Effector memory CD8-positive, alpha-beta T cell (primary cell): Measurements from ENCODE around the gene MNAT1.

ENCODE experiments used
- ATAC-seq: fragments of 150-1000 bp; cut with Tn5 transposase; replicated peaks from 2 replicates; pipeline ENCODE4 v1.10.0; 2021; ENCODE audit warnings: mild to moderate bottlenecking, moderate library complexity
- DNase-seq, 3 experiments: peaks; one replicate each; pipeline ENCODE4 v3.0.0; 2021
- H3K27ac Mint-ChIP-seq, 2 donors: one replicate each; pipeline ENCODE4 v1.8.0; 2022; ENCODE audit warnings: mild to moderate bottlenecking in 2 of 2, mixed read lengths in 2 of 2, moderate library complexity in 2 of 2
- H3K27me3 Mint-ChIP-seq, 2 donors: one replicate each; pipeline ENCODE4 v1.8.0; 2022; ENCODE audit warnings: mixed read lengths in 2 of 2
- H3K36me3 Mint-ChIP-seq: one replicate; pipeline ENCODE4 v1.8.0; 2022; ENCODE audit warnings: mild to moderate bottlenecking, moderate library complexity, mixed read lengths; ENCODE audit not compliant: insufficient read depth
- H3K4me1 Mint-ChIP-seq, 2 donors: one replicate each; pipeline ENCODE4 v1.8.0; 2022; ENCODE audit warnings: low read depth in 2 of 2, mixed read lengths in 2 of 2
- H3K4me3 Mint-ChIP-seq, 2 donors: one replicate each; pipeline ENCODE4 v1.8.0; 2022; ENCODE audit warnings: mild to moderate bottlenecking in 2 of 2, mixed read lengths in 2 of 2, moderate library complexity in 2 of 2
- H3K9me3 Mint-ChIP-seq, 2 donors: one replicate each; pipeline ENCODE4 v1.8.0; 2022; ENCODE audit warnings: mixed read lengths in 2 of 2

Gene MNAT1

DNA sequence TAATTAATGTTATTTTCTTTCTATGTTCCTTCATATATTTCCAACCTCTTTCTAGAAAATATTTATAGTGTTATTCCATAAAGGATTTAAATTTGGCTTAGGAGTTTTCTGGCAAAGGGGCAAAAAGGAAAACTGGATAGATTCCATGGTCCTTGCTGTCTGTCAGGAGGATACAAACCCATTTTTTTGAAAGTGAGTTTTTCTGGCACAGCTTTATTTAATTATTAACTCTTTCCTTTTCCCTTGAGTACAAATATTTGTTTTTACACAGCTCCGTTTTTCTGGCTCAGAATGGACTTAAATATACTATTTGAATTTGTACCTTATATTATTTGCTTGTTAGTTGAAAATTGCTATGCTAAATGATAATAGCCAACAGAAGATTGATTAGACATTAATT, 56.3 kb downstream of the MNAT1 start:
- H3K9me3 Mint-ChIP-seq, result no peaks in the 10 kb centered on the region
- H3K4me3 Mint-ChIP-seq, result no peak overlapping the region
- ATAC-seq, result no peak

DNA sequence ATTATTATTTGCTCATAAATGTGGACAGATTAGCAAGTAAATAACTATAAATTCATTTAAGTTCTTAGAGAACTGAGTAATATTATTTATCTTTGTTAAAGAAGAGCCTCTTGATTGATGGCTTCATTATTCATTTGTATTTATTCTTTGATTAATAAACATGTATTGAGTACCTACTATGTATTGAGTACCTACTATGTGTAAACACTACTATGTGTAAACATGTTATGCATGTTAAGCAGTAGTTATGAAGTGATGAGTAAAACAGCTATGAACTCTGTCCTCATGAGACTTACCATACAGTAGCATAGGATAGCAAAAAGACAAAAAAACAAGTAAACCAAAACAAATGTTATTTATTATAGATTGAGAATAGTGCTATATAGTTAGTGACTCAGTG, 61.9 kb downstream of the MNAT1 start:
- Mint-ChIP-seq H3K27me3 (no peaks in the 10 kb centered on the region), H3K9me3 (no peaks in the 10 kb centered on the region), H3K36me3 (no peaks in the 10 kb centered on the region), H3K4me3 (no peak overlapping the region), H3K4me1 (no peaks in the 10 kb centered on the region), H3K27ac (no peak overlapping the region)
- DNase-seq, result no peak
- no peak for ATAC-seq

More for the DNA sequence above, 56.3 kb downstream of the MNAT1 start:
- H3K4me1 Mint-ChIP-seq, result peaks cover 0 to 5% of the 10 kb centered on the region in 2 donors
- H3K36me3 Mint-ChIP-seq, result no peaks in the 10 kb centered on the region
- no peak for DNase-seq
- no peaks in the 10 kb centered on the region for H3K27me3 Mint-ChIP-seq
- no peak overlapping the region for H3K27ac Mint-ChIP-seq

DNA sequence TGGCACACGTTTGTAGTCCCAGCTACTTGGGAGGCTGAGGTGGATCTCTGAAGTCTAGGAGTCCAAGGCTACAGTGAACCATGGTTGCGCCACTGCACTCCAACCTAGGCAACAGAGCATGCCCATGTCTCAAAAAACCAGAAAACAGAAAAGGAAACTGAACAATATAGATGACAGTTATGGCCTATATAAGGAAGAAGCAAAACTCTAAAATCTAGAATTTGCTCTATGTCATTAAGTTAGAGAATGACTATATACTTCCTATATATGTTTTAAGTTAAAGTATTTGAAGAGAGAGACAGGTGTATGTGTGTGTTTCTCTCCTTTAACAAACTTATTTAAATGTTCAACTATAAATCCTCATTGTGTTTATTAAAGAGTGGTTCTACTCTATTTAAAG, 65.8 kb downstream of the MNAT1 start:
- H3K4me3 Mint-ChIP-seq, result no peak overlapping the region
- no peaks in the 10 kb centered on the region for H3K4me1 Mint-ChIP-seq

DNA sequence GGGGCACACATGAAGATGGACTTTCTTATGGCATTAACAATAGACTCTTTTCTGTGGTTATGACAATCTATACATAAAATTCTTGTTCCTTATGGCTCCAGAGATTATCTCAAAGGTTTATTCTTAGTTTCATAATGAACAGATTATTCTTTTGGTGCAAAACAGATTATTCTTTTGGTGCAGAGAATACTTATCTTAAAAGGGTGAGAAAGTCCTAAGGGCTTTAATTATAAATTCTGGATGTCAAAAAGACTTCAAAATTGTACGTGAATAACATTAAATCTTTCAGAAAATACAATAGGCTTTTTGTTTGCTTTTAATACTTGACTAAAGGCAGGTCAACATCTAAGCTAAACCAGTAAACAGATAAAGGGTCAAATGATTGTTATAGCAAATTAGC, 69.3 kb downstream of the MNAT1 start:
- H3K27ac Mint-ChIP-seq, result no peak overlapping the region
- H3K9me3 Mint-ChIP-seq, result no peaks in the 10 kb centered on the region
- DNase-seq (no peak), ATAC-seq (no peak)
- no peaks in the 10 kb centered on the region for H3K4me1 Mint-ChIP-seq
- H3K27me3 Mint-ChIP-seq, result no peaks in the 10 kb centered on the region
- H3K4me3 Mint-ChIP-seq, result no peak overlapping the region
- H3K36me3 Mint-ChIP-seq, result peaks cover 2% of the 10 kb centered on the region

More for the DNA sequence above, 65.8 kb downstream of the MNAT1 start:
- Mint-ChIP-seq H3K27me3 (no peaks in the 10 kb centered on the region), H3K36me3 (no peaks in the 10 kb centered on the region), H3K27ac (no peak overlapping the region), H3K9me3 (no peaks in the 10 kb centered on the region)
- no peak for ATAC-seq
- no peak for DNase-seq

DNA sequence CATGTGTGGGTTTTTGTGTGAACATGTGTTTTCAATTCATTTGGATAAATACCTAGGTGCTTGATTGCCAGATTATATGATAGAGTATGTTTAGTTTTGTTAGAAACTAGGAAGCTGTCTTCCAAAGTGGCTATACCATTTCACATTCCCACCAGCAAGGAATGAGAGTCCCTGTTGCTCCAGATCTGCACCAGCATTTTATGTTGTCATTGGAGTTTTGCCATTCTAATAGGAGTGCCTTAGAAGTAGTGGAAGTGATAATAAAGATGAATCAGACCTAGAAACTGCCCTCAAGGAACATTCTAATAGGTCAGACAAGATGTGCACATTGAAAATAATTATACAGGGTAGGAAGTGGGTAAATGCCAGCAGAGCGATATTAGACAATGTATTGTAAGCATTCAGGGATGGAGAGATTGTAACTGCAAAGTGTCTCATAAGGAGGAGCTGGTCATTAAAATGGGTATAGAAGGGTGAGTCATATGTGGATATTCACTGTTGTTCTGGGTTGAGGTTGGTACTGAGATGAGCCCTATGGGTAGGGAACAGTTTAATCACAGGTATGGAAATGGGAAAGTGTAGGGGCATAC, 71.4 kb downstream of the MNAT1 start:
- Mint-ChIP-seq H3K27ac (no peak overlapping the region), H3K9me3 (no peaks in the 10 kb centered on the region), H3K27me3 (no peaks in the 10 kb centered on the region), H3K36me3 (peaks cover 2% of the 10 kb centered on the region), H3K4me1 (no peaks in the 10 kb centered on the region), H3K4me3 (no peak overlapping the region)
- DNase-seq, result no peak
- ATAC-seq, result no peak

DNA sequence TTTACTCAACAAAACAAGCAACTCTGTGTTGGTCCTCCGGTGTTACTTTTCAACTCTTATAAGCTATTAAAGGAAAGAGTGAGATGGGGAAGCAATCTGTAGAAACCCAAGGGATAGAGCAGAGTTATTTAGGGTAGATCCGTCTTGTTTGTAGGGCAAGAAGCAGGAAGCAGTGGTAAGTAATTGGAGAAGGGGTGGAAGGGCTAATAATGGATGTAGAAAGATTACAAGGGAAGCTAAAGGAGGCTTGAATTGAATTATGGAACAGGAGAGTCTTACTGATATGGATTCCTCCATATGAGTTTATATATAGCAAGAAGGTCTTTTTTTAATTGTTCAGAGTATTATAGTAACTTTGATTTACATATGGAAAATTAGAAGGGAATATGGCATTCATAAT, 72.7 kb downstream of the MNAT1 start:
- H3K27ac Mint-ChIP-seq, result peak overlapping the region in 1 of 2 donors; percentile 26
- no peak for DNase-seq
- H3K9me3 Mint-ChIP-seq, result no peaks in the 10 kb centered on the region
- no peak for ATAC-seq
- no peak overlapping the region for H3K4me3 Mint-ChIP-seq
- H3K4me1 Mint-ChIP-seq, result no peaks in the 10 kb centered on the region
- H3K36me3 Mint-ChIP-seq, result peaks cover 6% of the 10 kb centered on the region
- no peaks in the 10 kb centered on the region for H3K27me3 Mint-ChIP-seq

DNA sequence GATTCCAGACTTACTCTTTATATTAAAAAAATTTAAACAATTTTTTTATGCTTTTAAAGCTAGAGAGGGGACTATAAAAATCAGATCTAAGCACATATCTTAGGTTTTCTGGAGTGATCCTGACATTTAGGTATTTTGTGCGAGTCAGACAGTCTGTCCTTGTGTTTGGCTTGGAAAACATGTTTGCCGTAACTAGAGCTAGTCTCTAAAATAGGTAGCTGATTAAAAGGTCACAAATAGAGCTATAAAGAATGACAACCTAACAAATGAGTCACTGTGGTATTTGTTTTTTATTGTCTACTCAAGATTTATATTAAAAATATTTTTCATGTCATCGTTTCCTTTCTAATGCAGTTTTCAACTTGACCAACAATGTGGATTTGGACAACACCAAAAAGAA, 73.4 kb downstream of the MNAT1 start:
- ATAC-seq (no peak), DNase-seq (no peak)
- Mint-ChIP-seq H3K4me1 (no peaks in the 10 kb centered on the region), H3K36me3 (peaks cover 6% of the 10 kb centered on the region), H3K27me3 (no peaks in the 10 kb centered on the region), H3K9me3 (no peaks in the 10 kb centered on the region), H3K27ac (no peak overlapping the region), H3K4me3 (no peak overlapping the region)

DNA sequence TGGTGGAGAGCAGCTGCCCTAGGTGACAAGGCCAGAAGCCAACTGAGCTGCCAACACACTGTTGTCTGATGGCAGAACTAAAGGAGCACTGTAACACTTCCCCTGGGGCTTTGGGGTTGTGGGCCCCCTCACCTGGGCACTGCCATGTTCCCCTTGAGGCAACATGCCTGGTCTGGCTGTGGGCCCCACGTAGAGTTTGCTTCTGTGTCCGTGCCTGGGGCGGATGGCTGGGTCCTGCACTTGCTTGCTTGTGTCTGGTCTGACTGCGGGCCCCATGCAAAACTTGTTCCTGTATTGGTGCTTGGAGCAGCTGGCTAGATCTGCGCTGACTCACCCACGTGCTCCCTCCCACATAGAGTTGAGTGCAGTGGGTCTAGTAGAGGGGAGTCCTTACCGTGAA, 78.4 kb downstream of the MNAT1 start:
- H3K4me3 Mint-ChIP-seq, result no peak overlapping the region
- ATAC-seq (no peak), DNase-seq (no peak)
- H3K9me3 Mint-ChIP-seq, result no peaks in the 10 kb centered on the region
- H3K4me1 Mint-ChIP-seq, result no peaks in the 10 kb centered on the region
- no peaks in the 10 kb centered on the region for H3K27me3 Mint-ChIP-seq
- H3K27ac Mint-ChIP-seq, result no peak overlapping the region
- H3K36me3 Mint-ChIP-seq, result peaks cover 14% of the 10 kb centered on the region

DNA sequence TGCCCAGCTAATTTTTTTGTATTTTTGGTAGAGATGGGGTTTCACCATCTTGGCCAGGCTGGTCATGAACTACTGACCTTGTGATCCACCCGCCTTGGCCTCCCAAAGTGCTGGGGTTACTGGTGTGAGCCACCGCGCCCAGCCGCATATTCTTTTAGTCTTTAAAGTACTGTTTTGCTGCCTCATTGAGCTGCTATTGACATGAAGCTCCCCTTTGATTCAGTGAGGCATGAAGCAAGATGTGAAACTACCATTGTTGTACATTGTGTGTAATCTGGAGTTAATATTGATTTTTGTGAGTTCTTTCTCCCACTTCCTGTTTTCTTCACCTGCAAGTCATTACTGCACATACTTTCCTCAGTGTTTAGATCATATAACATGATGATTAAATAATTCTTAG, 80.8 kb downstream of the MNAT1 start:
- DNase-seq (no peak), ATAC-seq (no peak)
- H3K36me3 Mint-ChIP-seq, result peaks cover 12% of the 10 kb centered on the region
- H3K4me3 Mint-ChIP-seq, result no peak overlapping the region
- no peaks in the 10 kb centered on the region for H3K27me3 Mint-ChIP-seq
- no peaks in the 10 kb centered on the region for H3K4me1 Mint-ChIP-seq
- H3K9me3 Mint-ChIP-seq, result no peaks in the 10 kb centered on the region
- no peak overlapping the region for H3K27ac Mint-ChIP-seq

DNA sequence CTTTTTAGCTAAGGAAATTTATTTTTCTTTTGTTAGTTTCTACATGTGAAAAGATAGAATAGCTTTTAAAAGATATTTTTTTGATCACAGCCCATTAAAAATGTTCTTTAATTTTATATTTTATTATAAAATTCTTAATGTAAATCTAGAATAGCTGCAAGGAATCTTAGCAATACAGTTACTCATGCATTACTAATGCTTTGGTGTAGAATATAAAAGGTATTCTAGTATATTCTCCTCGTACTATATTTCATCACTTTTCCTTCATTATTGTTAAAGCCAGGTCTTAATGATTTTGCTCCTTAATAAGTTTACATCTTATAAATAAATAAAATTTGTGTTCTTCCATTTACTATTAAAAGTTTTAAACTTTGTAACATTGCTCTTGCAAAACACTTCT, 82.6 kb downstream of the MNAT1 start:
- DNase-seq, result no peak
- no peak for ATAC-seq
- Mint-ChIP-seq H3K9me3 (no peaks in the 10 kb centered on the region), H3K27ac (no peak overlapping the region), H3K27me3 (no peaks in the 10 kb centered on the region), H3K4me3 (no peak overlapping the region), H3K4me1 (no peaks in the 10 kb centered on the region), H3K36me3 (peaks cover 8% of the 10 kb centered on the region)

DNA sequence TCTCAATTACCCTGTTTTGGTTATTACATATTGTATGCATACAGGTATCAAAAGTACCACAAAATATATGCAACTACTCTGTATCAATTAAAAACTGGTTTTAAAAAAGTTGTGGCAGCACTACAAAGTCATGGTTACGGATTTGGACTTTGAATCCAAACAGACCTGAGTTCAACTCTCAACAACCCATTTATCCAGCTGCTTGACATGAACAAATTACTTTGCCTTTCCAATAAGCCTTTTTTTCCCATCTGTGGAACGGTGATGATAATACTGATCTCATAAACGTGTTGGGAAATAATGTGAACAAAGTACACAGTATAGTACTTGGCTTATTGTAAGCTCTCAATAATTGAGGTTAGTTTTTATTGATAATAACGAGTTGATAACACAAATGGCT, 85.0 kb downstream of the MNAT1 start:
- no peak for ATAC-seq
- peaks cover 8% of the 10 kb centered on the region for H3K36me3 Mint-ChIP-seq

DNA sequence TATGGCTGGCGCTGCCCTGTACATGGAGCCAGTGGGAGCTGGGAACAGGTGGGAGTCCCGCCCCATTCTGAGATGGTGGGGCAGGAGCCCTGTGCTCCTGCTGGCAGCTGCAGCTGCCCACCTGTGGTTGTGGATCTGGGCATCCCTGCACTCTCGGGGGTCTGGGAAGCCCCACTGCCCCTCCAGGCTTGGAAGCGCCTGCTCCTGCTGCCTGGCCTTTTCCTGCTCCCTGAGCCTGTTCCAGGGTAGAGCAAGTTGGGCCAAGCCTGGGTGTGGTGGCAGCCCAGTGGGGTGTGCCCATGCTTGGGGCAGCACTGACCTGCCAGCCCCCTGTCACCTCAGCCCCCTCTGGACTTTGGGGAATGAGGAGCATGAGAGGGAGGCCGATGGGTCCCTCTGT, 104.0 kb downstream of the MNAT1 start:
- Mint-ChIP-seq H3K36me3 (peaks cover 8% of the 10 kb centered on the region), H3K4me3 (no peak overlapping the region), H3K27ac (no peak overlapping the region), H3K27me3 (no peaks in the 10 kb centered on the region), H3K9me3 (peaks cover 0 to 11% of the 10 kb centered on the region in 2 donors), H3K4me1 (no peaks in the 10 kb centered on the region)
- DNase-seq, result no peak
- ATAC-seq, result no peak

More for the DNA sequence above, 85.0 kb downstream of the MNAT1 start:
- Mint-ChIP-seq H3K27me3 (no peaks in the 10 kb centered on the region), H3K4me3 (no peak overlapping the region), H3K4me1 (no peaks in the 10 kb centered on the region), H3K9me3 (no peaks in the 10 kb centered on the region), H3K27ac (no peak overlapping the region)
- DNase-seq, result no peak

DNA sequence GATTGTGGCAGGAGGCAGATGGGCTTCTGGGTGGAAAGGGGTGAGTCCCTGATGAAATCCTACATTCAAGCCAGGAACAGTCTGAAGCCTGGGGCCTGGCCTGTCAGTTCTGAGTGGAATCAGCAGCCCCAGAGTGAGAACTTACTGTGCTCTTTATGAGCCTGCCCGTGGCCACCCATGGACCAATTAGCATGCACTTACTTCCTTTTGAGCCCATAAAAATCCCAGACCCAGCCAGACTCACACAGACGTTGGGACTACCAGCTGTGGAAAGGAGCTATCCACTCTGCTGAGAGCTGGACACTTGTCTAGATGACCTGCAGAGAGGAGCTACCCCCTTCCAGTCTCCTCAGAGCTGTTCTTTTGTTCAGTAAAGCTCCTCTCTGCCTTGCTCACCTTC, 104.5 kb downstream of the MNAT1 start:
- no peak overlapping the region for H3K4me3 Mint-ChIP-seq
- ATAC-seq (no peak), DNase-seq (no peak)
- H3K9me3 Mint-ChIP-seq, result peaks cover 0 to 11% of the 10 kb centered on the region in 2 donors
- H3K36me3 Mint-ChIP-seq, result peaks cover 8% of the 10 kb centered on the region
- H3K27ac Mint-ChIP-seq, result no peak overlapping the region
- H3K27me3 Mint-ChIP-seq, result no peaks in the 10 kb centered on the region
- H3K4me1 Mint-ChIP-seq, result no peaks in the 10 kb centered on the region

DNA sequence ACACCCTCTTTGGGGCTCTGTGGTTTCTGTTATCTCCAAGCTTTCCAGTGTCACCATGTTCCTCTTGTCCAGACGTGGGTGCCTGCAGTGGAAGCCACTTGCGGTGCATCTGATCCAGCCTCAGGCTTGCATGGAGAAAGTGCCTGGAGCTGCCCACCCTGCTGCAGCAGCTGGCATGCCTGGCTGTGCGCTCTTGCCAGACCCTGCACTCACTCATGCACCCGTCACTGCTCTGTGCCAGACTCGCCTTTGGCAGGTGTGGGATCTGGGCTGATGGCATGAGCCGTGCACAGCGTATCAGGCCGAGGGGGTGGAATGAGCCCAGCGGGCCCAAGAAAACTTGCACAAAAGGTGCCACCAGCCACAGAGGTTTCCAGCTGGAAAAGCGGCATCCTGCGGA, 105.1 kb downstream of the MNAT1 start:
- no peaks in the 10 kb centered on the region for H3K4me1 Mint-ChIP-seq
- peaks cover 0 to 11% of the 10 kb centered on the region in 2 donors for H3K9me3 Mint-ChIP-seq
- no peak overlapping the region for H3K27ac Mint-ChIP-seq

DNA sequence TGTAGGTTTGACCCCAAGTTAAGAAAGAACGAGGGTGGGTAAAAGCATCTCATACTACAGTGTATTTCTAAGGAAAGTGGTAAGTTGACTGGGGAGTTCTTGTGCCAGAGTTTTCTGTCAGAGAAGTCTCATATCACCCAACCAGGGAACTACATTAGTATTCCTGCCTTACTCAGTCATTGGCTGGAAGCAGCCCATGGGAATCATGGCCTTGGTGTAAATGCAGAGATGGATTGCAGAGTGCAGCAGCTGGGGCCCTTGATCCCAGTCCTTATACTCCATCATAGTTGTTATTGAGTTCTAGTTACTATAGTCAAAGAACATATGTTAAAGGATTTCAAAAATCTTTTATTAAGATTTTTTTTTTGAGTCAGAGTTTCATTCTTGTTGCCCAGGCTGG, 105.8 kb downstream of the MNAT1 start:
- no peaks in the 10 kb centered on the region for H3K27me3 Mint-ChIP-seq
- peaks cover 8% of the 10 kb centered on the region for H3K36me3 Mint-ChIP-seq
- peaks cover 0 to 11% of the 10 kb centered on the region in 2 donors for H3K9me3 Mint-ChIP-seq
- ATAC-seq (no peak), DNase-seq (no peak)
- no peak overlapping the region for H3K27ac Mint-ChIP-seq
- H3K4me1 Mint-ChIP-seq, result no peaks in the 10 kb centered on the region
- no peak overlapping the region for H3K4me3 Mint-ChIP-seq

More for the DNA sequence above, 105.1 kb downstream of the MNAT1 start:
- Mint-ChIP-seq H3K4me3 (no peak overlapping the region), H3K36me3 (peaks cover 8% of the 10 kb centered on the region), H3K27me3 (no peaks in the 10 kb centered on the region)
- DNase-seq (no peak), ATAC-seq (no peak)
